Stimulated activated CD4-positive, alpha-beta T cell treated with anti-CD3 and anti-CD28 coated beads, Interleukin-2, amount 100 ng/mL, for 4 hours (primary cell): ENCODE measurements around the gene PSEN2.
A peak's percentile ranks its signal among the peaks of the same experiment; 100 is the strongest.
"Not testable (repeated sequence)": the region's sequence is repeated elsewhere in the genome, so short reads cannot be mapped to it uniquely, and the experiment has no call there.

Experiments
- DNase-seq: peaks from one replicate; pipeline ENCODE4 v3.0.0-alpha.2; 2020; ENCODE audit warnings: low read depth

The PSEN2 gene

DNA sequence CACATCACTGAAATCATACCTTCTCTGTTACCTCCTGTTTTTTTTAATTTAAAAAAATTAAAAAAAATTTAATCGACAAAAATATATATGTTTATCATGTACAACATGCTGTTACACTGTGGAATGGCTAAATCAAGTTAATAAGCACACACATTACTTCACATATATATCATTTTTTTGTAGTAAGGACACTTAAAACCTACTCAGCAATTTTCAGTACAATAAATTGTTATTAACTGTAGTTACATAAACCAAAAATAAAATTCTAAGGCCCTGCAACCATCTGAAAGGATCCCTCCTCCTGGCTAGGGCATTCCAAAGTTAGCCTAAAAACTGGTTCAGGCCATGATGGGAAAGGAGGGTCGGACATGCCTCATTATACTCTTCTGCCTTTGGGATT, 46.1 kb downstream of the PSEN2 start:
- no peak for DNase-seq

DNA sequence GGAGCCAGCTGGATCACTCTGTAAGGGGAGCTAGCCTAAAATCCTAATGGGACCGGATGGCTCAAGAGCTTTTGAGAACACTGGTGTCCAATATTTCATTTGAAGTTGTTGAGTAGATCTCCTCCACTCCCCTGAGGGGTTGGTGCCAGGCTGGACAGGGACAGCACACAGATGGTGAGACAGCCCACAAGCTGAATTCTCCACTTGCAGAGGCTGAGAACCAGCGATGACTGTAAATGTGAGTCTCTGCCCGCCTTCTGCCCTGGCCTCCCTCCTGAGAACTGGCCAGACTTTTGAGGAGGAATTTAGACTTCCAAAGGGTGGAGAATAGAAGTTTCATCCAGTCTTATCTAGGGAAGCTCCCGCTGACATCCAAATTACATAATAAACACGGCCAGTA, 49.2 kb downstream of the PSEN2 start:
- DNase-seq: no peak

DNA sequence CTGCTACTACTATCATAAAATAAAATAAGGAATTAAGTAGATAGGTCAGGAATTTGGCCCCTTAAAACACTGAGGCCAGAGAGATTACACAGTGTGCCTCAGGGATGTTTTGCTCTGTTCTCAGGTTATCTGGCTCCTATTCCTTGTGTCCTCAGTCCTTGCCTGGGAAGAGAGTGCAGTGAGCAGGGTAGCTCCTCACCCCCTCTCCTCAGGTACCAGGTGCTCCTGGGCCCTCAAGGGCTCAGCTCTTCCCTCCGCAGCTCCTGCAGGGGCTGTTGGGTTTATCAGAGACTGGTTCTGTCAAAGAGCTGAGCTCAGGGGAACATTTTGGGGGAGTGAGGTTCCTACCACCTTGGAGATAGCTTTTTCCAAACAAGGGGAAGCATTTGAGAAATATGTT, 49.6 kb downstream of the PSEN2 start:
- DNase-seq: no peak

DNA sequence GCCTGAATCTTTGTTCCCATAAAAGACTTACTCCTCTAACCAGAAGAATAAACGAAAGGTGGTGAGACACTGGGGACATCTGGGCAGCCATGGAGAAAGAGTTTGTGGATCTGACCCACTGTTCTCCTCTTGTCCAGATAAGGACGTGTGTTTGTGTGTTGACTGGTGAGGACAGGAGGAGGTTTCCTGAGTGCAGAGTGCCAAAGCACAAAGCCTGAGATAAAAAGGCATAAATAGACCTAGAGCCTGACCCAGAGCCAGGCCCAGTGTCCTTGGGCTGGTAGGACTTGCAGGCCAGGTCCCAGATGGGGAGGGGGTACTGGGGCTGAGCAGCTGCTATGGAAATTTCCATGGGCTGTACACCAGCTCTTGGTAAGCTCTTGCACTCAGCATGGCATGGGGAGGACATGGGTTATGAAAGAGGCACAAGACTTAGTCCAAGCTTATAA, 50.1 kb downstream of the PSEN2 start:
- no peak for DNase-seq

DNA sequence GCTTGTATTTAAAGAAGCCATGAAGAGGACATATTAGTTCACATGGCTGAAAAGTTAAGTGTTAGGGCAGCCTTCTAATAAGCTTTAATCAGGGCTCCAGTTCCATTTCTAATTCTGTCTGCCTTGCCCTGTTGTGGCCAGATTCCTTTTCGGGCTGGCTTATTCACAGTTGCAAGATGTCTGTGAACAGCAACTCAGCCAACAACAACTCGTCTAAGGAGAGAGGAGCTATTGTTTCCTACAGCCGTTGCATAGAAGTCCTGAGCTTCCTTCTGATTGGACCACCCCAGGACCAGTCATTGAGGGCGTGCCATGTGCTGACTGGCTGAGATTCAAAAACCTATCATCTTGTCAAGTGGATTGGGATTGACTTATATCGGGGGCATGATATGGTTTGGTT, 51.1 kb downstream of the PSEN2 start:
- no peak for DNase-seq

DNA sequence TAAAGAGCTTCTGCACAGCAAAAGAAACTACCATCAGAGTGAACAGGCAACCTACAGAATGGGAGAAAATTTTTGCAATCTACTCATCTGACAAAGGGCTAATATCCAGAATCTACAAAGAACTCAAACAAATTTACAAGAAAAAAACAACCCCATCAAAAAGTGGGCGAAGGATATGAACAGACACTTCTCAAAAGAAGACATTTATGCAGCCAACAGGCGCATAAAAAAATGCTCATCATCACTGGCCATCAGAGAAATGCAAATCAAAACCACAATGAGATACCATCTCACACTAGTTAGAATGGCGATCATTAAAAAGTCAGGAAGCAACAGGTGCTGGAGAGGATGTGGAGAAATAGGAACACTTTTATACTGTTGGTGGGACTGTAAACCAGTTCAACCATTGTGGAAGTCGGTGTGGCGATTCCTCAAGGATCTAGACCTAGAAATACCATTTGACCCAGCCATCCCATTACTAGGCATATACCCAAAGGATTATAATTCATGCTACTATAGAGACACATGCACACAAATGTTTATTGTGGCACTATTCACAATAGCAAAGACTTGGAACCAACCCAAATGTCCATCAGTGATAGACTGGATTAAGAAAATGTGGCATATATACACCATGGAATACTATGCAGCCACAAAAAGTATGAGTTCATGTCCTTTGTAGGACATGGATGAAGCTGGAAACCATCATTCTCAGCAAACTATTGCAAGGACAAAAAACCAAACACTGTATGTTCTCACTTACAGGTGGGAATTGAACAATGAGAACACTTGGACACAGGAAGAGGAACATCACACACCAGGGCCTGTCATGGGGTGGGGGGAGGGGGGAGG, 59.1 kb downstream of the PSEN2 start:
- not testable (repeated sequence) for DNase-seq

DNA sequence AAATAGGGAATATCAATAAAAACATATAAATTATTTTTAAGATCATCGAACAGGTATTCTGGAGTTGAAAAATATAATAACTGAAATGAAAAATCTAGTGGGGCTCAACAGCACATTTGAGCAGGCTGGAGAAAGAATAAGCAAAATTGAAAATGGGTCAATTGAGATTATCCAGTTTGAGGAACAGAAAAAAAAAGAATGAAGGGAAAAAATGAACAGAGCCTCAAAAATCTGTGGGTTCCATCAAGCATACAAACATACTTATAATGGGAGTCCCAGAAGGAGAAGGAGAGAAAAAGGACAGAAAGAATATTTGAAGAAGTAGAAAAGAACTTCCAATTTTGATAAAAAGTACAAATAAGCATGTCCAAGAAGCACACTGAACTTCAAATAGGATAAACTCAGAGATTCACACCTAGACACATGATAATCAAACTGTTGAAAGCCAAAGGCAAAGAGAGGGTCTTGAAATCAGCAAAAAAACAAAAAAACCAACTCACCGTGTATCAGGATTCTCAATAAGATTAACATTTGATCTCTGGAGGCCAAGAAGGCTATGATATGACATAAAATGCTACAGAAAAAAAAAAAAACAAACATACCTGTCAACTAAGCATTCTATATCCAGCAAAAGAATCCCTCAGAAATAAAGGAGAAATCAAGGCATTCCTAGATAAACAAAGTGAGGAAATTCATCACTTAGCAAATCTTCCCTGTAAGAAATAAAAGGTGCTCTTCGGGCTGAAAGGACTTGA, 64.2 kb downstream of the PSEN2 start:
- no peak for DNase-seq

DNA sequence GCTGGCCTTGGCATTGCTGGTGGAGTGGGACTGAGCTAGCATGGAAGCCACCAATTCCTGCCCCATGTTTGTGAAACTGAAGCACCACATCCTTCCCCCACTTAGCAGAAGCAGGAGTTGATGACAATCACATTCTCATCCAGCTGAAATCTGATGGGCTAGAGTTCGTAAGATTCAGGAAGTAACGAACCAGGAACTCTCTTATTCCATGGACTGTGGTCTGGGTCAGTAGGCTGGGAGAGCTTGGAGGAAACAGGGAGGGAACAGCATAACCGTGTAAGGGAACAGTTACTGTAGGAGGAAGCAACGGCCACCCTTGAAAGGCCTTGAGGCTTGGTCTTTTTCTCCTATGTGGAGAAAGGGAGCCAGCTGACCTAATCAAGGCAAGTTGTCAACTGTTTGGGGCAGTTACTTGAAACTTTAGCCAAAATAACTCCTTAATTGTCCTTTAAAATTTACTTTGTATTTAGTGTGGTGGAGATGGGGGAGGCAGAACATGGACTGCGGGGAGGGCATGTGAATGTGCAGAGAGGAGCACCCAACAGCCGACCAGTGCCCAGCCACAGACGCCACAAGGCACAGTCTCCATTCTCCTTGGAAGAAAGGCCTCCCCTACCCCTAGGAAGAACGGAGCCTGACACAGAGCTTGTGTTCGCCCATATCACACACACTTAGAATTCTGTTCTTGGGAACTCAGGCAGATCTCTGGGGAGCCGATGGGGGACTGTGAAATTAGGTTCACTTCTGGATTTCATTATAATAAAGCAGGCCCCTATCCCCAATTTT, 67.7 kb downstream of the PSEN2 start:
- DNase-seq: no peak

DNA sequence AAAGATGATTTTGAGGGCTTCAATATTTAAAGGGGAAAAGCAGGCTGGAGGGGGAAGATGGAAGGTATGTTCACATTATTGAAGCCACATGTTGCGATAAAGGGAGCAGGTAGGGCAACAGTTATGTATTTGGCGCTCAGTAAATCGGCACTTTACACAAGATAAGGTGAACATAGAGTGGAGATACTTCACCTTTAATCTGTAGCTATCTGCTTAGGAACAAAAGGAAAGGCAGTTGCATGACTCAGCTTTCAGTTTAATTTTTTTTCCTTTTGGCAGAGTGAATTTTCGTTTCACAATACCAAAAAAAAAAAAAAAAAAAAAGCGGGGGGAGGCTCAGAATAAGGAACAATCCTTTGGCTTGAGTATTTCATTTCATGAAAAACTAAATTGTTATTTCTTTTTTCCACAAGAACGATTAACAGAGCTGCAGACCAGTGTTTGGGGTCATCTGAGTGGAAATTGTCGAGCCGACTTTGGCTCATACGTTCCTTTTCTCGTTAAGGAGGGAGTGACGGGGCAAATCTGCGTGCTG, 68.6 kb downstream of the PSEN2 start:
- DNase-seq: no peak

DNA sequence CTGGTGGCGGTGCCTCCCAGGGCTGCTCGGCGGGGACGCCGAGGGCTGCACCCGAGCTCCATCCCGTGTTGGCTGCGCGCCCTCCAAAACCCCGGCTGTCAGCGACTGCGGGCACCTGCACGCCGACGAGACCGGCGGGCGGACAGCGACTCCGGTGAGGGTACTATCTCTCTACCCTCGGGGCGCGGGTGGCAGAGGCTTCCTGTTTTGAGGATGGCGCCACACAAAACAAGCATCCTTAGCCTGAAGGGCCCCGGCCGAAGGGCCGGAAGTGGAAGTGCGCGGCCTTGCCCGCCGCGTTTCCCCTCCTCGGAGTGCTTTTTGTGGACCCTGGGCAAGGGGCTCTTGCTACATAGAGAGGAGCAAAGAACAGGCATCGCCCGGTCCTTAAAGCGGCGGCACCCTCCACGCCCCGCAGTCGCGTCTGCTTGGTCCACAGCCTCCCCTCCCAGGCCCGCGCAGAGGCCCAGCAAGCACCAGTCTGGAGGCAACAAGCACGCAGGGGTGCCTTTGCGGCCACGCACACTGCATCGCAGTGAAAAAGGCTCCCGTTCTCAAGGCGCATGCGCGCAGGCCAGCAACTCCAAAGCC, 69.1 kb downstream of the PSEN2 start:
- peak; percentile 36 for DNase-seq

DNA sequence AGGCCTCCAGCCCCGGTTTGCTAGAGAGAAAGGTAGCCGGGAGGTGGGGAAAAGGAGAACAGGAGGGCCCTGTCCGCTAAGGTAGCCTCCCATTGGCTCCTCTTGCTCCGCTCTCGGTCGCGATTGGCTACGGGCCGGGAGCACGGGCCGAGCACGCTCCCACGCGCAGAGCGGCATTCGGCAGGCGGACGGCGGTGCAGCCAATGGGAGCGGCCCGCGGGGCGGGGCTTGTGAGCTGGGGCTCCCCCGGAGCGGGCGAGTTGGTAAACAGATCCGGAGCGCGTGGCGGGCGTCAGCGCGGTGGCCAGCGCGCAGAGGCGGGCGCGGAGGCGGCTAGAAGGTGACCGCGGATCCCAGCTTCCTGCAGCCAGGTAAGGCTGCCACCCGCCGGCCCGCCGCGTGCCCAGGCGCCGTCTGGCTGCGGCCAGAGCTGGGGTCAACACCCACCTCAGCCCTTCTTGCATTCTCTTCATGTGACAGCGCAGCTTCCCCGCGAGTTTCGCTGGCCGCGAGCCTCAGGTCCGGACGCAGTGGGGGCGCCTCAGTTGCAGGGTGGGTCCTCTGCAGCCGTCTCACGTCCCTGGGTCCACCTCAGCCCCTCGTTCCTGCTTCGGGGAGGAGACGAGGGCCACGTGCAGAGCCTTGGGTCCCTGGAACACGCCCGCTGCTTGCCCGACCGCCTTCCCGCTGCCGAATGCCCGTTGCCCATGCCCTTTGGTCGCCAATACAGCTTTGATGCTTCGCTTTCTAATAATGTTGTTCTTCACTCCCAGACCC, 69.8 kb downstream of the PSEN2 start, which contains the start of gene COQ8A:
TSS of gene COQ8A (plus strand) at position 266 of the 777 bp plus-strand sequence. CDS start 21,092 bp downstream, outside the sequence.
- DNase-seq: peak; percentile 98

DNA sequence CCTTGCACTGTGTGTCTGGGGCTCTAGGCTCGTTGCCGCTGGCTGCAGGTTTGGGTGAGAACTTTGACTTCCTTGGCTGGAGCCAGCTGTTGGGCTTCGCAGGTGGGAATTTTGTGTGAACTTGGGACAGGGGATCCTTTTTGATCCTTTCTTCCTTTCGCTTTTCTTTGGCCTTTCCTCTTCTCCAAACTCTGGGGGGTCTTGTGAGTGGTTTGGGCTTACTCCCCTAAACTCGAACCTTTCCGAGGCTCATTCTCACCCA, 70.3 kb downstream of the PSEN2 start:
- DNase-seq: no peak

DNA sequence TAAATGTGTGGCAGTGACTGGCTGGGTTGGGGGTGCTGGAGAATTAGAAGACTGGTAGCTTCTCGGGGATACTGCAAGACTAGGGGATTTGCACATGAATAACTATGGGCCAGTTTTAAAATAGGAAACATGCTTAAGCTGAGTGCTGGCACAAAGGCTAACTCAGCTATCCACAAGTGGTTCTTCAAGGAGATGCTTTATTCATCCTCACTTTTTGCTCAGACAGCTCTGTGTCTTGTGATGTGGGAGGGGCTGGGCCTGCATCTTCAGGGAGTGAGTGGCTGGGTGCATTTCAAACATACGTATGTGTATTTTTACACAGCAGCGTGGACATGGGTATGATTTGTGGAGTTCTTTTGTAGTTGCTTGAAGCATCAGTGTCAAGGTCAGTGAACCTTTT, 72.0 kb downstream of the PSEN2 start:
- DNase-seq: no peak

DNA sequence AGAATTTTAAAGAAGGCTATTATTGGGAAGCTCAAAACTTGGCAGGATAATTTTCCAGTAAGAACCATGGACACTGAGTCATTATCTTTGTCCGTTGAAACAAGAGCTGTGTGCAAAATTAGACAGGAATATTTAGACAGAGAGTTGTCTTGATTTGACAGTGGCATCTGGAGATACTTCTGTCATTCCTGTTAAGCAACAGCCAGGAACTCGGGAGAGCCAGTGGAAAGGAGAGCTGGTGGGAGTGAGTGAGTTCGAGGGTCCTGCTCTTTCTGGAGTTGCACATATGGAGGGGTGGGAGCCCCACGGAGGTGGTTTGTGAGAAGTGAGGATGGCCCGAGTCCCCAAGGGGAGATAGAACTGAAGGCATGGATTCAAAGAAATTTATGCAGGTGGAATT, 72.7 kb downstream of the PSEN2 start:
- DNase-seq: no peak

DNA sequence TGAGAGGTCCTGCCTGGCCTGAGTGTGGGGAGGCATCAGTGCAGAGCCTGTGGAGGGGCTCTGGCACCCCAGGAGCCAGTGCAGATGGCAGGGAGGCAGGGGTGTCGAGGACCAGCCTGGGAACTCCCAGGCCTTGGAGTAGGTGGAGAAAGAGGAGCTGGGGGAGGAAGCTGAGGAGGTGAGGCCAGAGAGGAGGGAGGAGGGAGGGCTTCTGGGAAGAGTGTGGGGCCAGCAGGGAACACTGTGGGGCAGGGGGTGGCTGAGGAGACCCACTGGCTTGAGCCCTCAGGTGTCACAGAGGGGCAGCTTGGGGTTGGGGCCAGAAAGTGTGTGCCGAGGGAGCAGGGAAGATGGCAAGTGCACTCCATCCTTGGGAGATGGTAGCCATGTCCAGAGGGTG, 73.5 kb downstream of the PSEN2 start:
- DNase-seq: no peak

DNA sequence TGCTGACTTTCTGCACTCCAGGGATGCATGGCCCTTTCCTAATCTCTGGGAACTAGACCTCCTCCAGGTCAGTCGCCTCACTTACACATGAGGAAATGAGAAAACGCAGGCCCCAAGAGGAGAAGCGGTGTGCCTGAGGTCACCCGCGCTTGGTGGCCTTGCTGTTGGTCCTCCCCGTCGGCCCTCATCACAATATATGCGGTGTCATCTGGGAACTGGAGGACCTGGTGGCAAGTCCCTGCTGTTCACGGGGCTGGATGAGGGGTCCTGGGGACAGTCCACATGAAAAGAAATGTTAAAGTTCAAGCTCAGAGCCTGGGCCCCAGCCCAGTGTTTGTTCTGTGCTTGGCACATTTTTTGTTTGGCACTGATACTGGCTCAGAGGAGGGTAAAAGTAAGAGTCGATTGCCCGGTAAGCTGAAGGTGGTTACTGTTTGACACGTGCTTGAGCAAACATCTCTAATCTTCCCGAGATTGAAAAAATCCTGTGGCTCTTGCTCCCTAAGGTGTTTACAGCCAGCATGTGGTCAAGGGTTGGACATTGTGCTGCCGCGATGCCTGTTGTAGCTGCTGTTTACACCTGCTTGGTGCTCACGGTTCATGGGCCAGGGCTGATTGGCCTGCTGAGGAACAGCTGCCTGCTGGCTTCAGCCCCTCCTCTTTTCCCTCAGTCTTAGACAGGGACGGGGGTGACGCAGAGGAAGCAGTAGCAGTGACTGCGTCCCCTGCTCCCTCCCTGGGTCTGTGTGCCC, 74.9 kb downstream of the PSEN2 start:
- no peak for DNase-seq
